Measurements from ENCODE around the gene BCAS2.

The BCAS2 gene

DNA sequence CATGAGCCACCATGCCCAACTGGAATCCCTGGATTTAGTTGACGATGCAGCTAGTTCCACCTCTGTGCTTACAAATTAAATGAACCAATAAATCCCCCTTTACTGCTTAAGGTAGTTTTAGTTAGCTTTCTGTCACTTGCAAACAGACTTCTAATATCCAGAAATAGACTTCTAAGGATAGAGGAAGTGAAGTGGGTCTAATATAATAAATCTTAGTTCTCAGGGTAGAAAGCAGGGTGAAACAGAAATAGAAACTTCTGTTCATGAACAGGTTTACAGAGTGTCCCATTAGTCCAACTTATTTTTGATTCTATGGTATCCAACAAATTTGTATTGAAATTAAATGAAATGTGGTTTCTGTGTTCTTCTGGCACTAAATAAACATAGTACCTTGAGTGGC, 20.1 kb downstream of the BCAS2 start:
- in situ Hi-C loops (cut with HindIII; ENCODE audit: low sequenced_read_pairs), result no loop called here

- in situ Hi-C loops (cut with HindIII; ENCODE audit: low sequenced_read_pairs), result no loop called here
Measured at GRCh38 chr1:114559356-114559755, 22.1 kb downstream of the BCAS2 start.

- in situ Hi-C loops (cut with HindIII; ENCODE audit: low sequenced_read_pairs), result no loop called here
Measured at GRCh38 chr1:114558544-114558943, 22.9 kb downstream of the BCAS2 start.

- in situ Hi-C loops (cut with HindIII; ENCODE audit: low sequenced_read_pairs), result no loop called here
Measured at GRCh38 chr1:114554577-114554976, 26.8 kb downstream of the BCAS2 start.

GRCh38 chr1:114552106-114552639, 29.2 kb downstream of the BCAS2 start:
- in situ Hi-C loops (cut with HindIII; ENCODE audit: low sequenced_read_pairs), result no loop called here

- in situ Hi-C loops (cut with HindIII; ENCODE audit: low sequenced_read_pairs), result no loop called here
Measured at GRCh38 chr1:114551400-114551799, 30.0 kb downstream of the BCAS2 start.

GRCh38 chr1:114550336-114550735, 31.1 kb downstream of the BCAS2 start:
- in situ Hi-C loops (cut with HindIII; ENCODE audit: low sequenced_read_pairs), result no loop called here

- in situ Hi-C loops (cut with HindIII; ENCODE audit: low sequenced_read_pairs), result no loop called here
Measured at GRCh38 chr1:114549137-114549536, 32.3 kb downstream of the BCAS2 start.

DNA sequence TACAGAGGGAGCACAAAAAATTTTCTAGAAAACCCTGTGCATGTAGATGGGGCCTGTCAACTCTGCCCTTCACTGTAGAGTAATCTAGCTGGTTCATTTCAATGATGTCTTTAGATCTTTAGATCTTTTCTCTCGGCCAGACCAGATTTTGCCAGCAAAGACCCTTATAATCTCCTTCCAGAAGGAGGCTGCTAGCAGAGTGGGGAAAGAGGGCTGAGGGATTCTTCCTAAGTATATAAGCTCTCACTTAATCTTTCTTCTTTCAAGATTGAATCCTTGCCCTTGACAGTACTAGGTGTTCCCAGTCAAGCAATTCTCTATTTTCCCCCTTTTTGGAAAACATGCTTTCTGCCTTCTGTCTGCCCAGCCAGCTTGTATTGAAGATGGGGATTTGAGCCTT, 34.3 kb downstream of the BCAS2 start:
- in situ Hi-C loops (cut with HindIII; ENCODE audit: low sequenced_read_pairs), result no loop called here

DNA sequence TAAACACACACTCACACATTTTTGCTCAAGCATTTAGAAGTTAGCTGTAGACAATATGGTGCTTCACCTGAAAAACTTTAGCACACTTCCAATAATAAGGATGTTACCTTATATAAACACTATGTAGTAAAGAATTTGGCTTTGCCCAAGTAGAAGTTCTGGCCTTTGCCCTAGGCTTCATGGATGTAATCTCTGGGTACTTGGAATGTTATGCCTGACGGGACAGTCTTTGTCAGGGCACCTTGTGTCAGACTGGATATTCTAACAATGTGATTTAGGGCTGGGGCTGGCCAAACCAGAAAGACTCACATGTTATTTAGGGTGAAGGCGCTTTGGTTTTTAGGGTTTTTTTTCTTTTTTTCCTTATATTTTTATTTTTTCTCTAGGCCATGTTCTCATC, 35.6 kb downstream of the BCAS2 start:
- in situ Hi-C loops (cut with HindIII; ENCODE audit: low sequenced_read_pairs), result no loop called here

DNA sequence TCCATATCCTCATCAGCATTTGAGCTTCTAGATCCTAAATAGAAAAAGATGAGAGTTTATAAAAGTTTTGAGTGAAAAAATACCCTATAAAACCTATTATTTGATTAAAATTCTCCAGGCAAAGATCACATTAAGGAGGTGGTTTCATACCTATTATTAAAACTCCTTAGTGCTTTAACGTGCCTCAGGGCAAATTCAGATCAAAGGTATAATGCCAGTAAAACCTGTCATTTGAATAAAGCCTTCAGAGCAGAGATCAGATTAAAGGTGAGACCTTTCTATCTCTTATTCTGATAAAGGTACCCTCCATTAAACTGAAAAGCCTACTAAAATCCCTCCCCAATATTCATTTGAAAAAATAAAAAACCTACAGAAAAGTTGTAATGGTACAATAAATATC, 36.1 kb downstream of the BCAS2 start:
- in situ Hi-C loops (cut with HindIII; ENCODE audit: low sequenced_read_pairs), result no loop called here

- in situ Hi-C loops (cut with HindIII; ENCODE audit: low sequenced_read_pairs), result no loop called here
Measured at GRCh38 chr1:114540821-114541220, 40.6 kb downstream of the BCAS2 start.

DNA sequence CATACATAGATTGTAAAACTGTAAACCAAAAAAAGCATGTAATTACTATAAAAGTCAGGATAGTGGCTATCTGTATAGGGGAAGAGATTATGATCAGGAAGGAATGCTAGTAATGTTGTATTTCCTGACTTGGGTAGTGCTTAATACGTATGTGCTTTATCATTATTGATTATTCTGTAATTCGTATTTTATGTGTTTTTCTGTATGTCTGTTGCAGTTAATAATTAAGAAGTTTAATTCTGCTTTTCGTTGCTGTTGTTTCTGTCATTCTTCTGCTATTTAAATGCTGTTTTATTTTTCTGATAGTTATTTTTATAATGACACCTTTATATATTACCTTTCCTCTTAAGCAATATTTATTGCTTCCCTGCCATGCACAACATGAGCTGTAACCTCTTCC, 41.1 kb downstream of the BCAS2 start:
- in situ Hi-C loops (cut with HindIII; ENCODE audit: low sequenced_read_pairs), result no loop called here

DNA sequence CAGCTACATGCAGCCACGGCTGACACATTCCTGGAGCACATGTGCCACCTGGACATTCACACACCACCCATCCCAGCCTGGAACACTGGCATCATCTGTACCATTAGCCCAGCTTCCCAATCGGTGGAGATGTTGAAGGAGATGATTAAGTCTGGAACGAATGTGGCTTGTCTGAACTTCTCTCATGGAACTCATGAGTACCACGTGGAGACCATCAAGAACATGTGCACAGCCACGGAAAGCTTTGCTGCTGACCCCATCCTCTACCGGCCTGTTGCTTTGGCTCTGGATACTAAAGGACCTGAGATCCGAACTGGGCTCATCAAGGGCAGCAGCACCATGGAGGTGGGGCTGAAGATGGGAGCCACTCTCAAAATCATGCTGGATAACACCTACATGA, 45.4 kb downstream of the BCAS2 start:
- in situ Hi-C loops (cut with HindIII; ENCODE audit: low sequenced_read_pairs), result no loop called here

GRCh38 chr1:114535401-114535800, 46.0 kb downstream of the BCAS2 start:
- in situ Hi-C loops (cut with HindIII; ENCODE audit: low sequenced_read_pairs), result no loop called here

DNA sequence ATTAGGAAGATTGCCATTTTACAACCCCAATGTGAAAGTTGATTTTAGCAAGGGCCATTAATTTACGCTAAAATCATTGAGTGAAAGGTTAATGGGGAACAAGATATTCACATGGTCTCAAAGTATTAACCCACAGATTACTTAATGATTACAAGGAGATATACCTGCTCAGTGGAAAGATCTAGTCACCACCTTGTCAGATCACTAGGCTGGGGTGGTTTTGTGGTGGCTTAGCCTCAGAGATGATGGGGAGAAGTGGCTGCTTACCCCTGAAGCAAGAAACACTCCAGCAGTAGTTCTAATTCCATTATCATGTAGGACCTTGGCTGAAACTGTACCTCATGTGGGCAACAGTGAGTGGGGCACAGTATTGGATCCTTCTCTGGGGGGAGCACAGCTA, 50.3 kb downstream of the BCAS2 start:
- in situ Hi-C loops (cut with HindIII; ENCODE audit: low sequenced_read_pairs), result no loop called here

DNA sequence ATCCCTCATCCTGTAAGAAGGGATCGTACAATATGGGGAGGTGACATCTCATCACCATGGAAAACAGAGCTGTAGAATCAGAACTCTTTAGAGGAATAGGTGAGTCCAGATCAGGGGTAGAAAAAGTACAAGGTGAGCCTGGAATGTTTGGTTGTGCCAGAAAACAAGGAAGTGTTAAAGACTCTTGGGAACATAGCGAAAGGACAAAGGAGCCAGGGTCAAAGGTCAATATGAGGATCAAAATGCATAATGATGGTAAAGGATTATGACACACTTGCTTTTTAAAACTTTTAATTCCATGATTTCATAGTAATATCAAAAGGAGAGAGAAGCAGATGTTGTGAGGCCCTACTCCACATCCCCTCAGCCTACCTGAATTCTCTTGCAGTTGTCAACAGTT, 51.2 kb downstream of the BCAS2 start:
- in situ Hi-C loops (cut with HindIII; ENCODE audit: low sequenced_read_pairs), result no loop called here

DNA sequence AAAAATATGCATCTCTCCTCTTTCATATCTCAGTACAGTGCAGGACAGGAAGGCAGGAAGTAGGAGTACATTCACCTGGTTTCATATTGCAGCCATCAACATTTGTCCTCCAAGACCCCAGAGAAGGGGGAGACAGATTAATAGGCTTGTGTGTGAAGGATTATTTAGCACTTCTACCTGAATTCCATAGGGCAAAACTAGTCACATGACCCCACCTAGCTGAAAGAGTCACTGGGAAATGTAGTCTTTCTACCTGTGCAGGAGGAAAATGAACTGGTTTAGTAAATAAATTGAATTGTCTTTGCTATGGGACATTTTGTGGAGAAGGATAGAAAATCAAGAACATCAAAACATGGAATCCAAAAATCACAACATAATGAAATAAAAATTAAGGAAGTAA, 56.5 kb downstream of the BCAS2 start:
- in situ Hi-C loops (cut with HindIII; ENCODE audit: low sequenced_read_pairs), result no loop called here

- in situ Hi-C loops (cut with HindIII; ENCODE audit: low sequenced_read_pairs), result no loop called here
Measured at GRCh38 chr1:114522264-114522575, 59.2 kb downstream of the BCAS2 start.

DNA sequence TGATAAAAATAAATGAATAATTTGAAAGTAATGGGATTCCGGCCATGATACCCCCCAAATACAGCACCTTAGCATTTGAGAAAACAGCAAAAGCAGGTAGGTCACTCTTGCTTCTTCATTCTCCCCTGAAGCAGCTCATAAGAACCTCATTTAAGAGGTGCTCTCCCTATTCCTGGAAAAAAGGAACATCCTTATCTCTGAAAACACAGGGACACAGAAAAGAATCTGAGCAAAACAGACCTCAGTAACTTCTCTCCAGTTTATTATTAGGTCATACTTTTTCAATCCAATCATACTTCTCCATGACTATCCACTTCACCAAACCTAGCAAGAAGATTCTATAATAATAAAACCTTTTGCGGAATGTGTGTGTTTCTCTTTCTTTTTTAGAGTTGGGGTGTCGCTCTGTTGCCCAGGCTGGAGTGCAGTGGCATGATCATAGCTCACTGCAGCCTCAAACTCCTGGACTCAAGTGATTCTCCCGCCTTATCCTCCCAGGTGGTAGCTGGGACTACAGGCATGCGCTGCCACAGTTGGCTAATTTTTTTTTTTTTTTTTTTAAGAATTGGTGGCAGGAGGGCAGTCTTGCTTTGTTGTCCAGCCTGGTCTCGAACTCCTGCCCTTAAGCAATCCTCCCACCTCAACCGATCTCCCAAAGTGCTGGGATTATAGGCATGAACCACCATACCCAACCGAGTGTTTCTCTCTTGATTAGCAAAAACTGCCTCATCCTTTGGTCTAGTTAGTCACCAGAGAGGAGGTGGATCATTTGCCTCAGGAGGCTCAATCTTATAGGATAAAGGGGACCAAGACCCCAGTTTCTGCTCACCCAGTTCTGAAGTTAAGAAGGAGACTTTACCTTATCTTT, 59.8 kb downstream of the BCAS2 start:
- in situ Hi-C loops (cut with HindIII; ENCODE audit: low sequenced_read_pairs), result no loop called here

Data from DLD1 (cell line).